ENCODE data around the gene RNF150. TPM values are rescaled to one million over a fixed set of nuclear protein-coding genes. Genes with fewer than 3 reads are reported as not detected.

RNF150 gene
- total and polyA plus RNA-seq, 4 donors, result 0.27 to 1.4 (median 0.81) TPM

GRCh38 chr4:140813804-140814203, 319.5 kb downstream of the RNF150 start:
- no peaks in the 10 kb centered on the region for H3K36me3 ChIP-seq (ENCODE audit: control insufficient read depth in 4 of 4, insufficient read depth in 3 of 4, low read depth in 1 of 4, low read length in 3 of 4)
- H3K4me1 ChIP-seq (ENCODE audit: control insufficient read depth in 4 of 4, insufficient read depth in 4 of 4, low read length in 3 of 4), result no peaks in the 10 kb centered on the region
- TF ChIP-seq JUND (IDR thresholded peaks at IDR 0.05) (no peak), ZBTB33 (IDR thresholded peaks at IDR 0.05) (no peak), TAF1 (conservative IDR thresholded peaks at IDR 0.05) (no peak), YY1 (IDR thresholded peaks at IDR 0.05) (no peak), ATF3 (IDR thresholded peaks at IDR 0.05) (no peak), RAD21 (IDR thresholded peaks at IDR 0.05) (no peak), EGR1 (IDR thresholded peaks at IDR 0.05; ENCODE audit: low read depth in 2 of 2) (no peak), MAX (IDR thresholded peaks at IDR 0.05) (no peak), NR2F2 (IDR thresholded peaks at IDR 0.05) (no peak), HNF4A (conservative IDR thresholded peaks at IDR 0.05) (no peak), GABPA (IDR thresholded peaks at IDR 0.05 in 1 of 2, conservative IDR thresholded peaks at IDR 0.05 in 1 of 2) (no peak), CTCF (IDR thresholded peaks at IDR 0.05; ENCODE audit: low read depth, low read length, missing input control) (no peak), HNF4G (IDR thresholded peaks at IDR 0.05) (no peak), FOXA2 (IDR thresholded peaks at IDR 0.05) (no peak), REST (IDR thresholded peaks at IDR 0.05) (no peak), SP1 (IDR thresholded peaks at IDR 0.05) (no peak), RXRA (IDR thresholded peaks at IDR 0.05) (no peak), FOXA1 (IDR thresholded peaks at IDR 0.05) (no peak)
- H3K27ac ChIP-seq (ENCODE audit: low read depth in 1 of 2, low read length in 2 of 2), result no peak overlapping the region
- no peaks in the 10 kb centered on the region for H3K9me3 ChIP-seq (ENCODE audit: control insufficient read depth in 4 of 4, low read length in 3 of 4)
- H3K4me3 ChIP-seq (ENCODE audit: low read depth in 1 of 3, low read length in 3 of 3), result no peak overlapping the region
- no peak for DNase-seq (ENCODE audit: low spot score)
- no peaks in the 10 kb centered on the region for H3K27me3 ChIP-seq (ENCODE audit: control insufficient read depth in 4 of 4, insufficient read depth in 4 of 4, low read length in 3 of 4)
- 80% methylated on average over 2 of the region's 2 CpGs for WGBS
- no peak overlapping the region for H3K9ac ChIP-seq (ENCODE audit: low read depth in 1 of 2, low read length in 2 of 2)
